ENCODE data around the gene BDKRB2. TPM values are rescaled to one million over a fixed set of nuclear protein-coding genes. Genes with fewer than 3 reads are reported as not detected.

The BDKRB2 gene
- total RNA-seq, 1 experiment from 2014 or later: 0.49 TPM

GRCh38 chr14:96206461-96206860, 1.8 kb downstream of the BDKRB2 start:
- DNase-seq (ENCODE audit: low read depth, low spot score): no peak
- Histone ChIP-seq H2AFZ (ENCODE audit: low read depth, low read length, poor library complexity, severe bottlenecking) (no peak overlapping the region), H3K79me2 (ENCODE audit: insufficient read depth, low read length) (no peaks in the 10 kb centered on the region)

GRCh38 chr14:96207686-96208085, 3.0 kb downstream of the BDKRB2 start:
- DNase-seq (ENCODE audit: low read depth, low spot score): no peak
- H3K9ac ChIP-seq (ENCODE audit: low read length): no peak overlapping the region
- no peaks in the 10 kb centered on the region for H3K36me3 ChIP-seq (ENCODE audit: control insufficient read depth in 1 of 2, insufficient read depth in 2 of 2, low read length in 2 of 2)
- peaks cover 15 to 28% of the 10 kb centered on the region in 2 experiments; a peak in 3 of 4 replicates for H3K4me1 ChIP-seq (ENCODE audit: control insufficient read depth in 1 of 2, insufficient read depth in 2 of 2, low read length in 2 of 2)
- H3K4me2 ChIP-seq (ENCODE audit: low read length): no peak overlapping the region
- ChIA-PET POLR2A (no interaction called here), RAD21 (ENCODE audit: low non-redundant PET in 1 of 2, low total read pairs in 2 of 2, uncharacterized antibody in 2 of 2, unreplicated experiment in 2 of 2) (no interaction called here), CTCF (no interaction called here)
- H3K9me3 ChIP-seq (ENCODE audit: control insufficient read depth in 1 of 2, insufficient read depth in 1 of 2, low read depth in 1 of 2, low read length in 2 of 2): no peaks in the 10 kb centered on the region
- H3K4me3 ChIP-seq (replicated peaks in 1 of 2; ENCODE audit: low read depth in 1 of 2, low read length in 2 of 2): no peak overlapping the region
- H3K27ac ChIP-seq (ENCODE audit: low read depth, low read length): no peak overlapping the region
- H3K27me3 ChIP-seq (ENCODE audit: insufficient read depth, low read length): no peaks in the 10 kb centered on the region
- no peak for ATAC-seq
- intact Hi-C loops (cut with micrococcal nuclease): no loop called here
- H3K79me2 ChIP-seq (ENCODE audit: insufficient read depth, low read length): no peaks in the 10 kb centered on the region
- H3K9me2 ChIP-seq (ENCODE audit: insufficient read depth): no peaks in the 10 kb centered on the region
- BruUV-seq (replicated peaks): no TSS peak
- H2AFZ ChIP-seq (ENCODE audit: low read depth, low read length, poor library complexity, severe bottlenecking): no peak overlapping the region
- no peaks in the 10 kb centered on the region for H4K20me1 ChIP-seq (ENCODE audit: insufficient read depth)
- TF ChIP-seq SP1 (IDR thresholded peaks at IDR 0.05; ENCODE audit: low read depth): no peak
- no peak for TF ChIP-seq ATF3 (IDR thresholded peaks at IDR 0.05)
- TF ChIP-seq RAD21 (IDR thresholded peaks at IDR 0.05; ENCODE audit: low read depth): no peak
- no peak for TF ChIP-seq ELF1 (IDR thresholded peaks at IDR 0.05; ENCODE audit: borderline replicate concordance, low read depth)
- TF ChIP-seq EZH2phosphoT487 (IDR thresholded peaks at IDR 0.05; ENCODE audit: borderline replicate concordance): no peak
- no peak for TF ChIP-seq JUND (IDR thresholded peaks at IDR 0.05)
- TF ChIP-seq ZBTB33 (IDR thresholded peaks at IDR 0.05; ENCODE audit: extremely low read depth, insufficient replicate concordance, low read length): no peak
- TF ChIP-seq SRF (IDR thresholded peaks at IDR 0.05; ENCODE audit: low read depth): no peak

More at GRCh38 chr14:96206461-96206860, 1.8 kb downstream of the BDKRB2 start:
- intact Hi-C loops (cut with micrococcal nuclease): no loop called here
- Histone ChIP-seq H3K9me3 (ENCODE audit: control insufficient read depth in 1 of 2, insufficient read depth in 1 of 2, low read depth in 1 of 2, low read length in 2 of 2) (no peaks in the 10 kb centered on the region), H3K4me1 (ENCODE audit: control insufficient read depth in 1 of 2, insufficient read depth in 2 of 2, low read length in 2 of 2) (peaks cover 15 to 28% of the 10 kb centered on the region in 2 experiments; a peak in 3 of 4 replicates), H3K9me2 (ENCODE audit: insufficient read depth) (no peaks in the 10 kb centered on the region), H3K4me3 (replicated peaks in 1 of 2; ENCODE audit: low read depth in 1 of 2, low read length in 2 of 2) (no peak overlapping the region), H3K9ac (ENCODE audit: low read length) (no peak overlapping the region), H3K4me2 (ENCODE audit: low read length) (no peak overlapping the region), H3K36me3 (ENCODE audit: control insufficient read depth in 1 of 2, insufficient read depth in 2 of 2, low read length in 2 of 2) (no peaks in the 10 kb centered on the region), H4K20me1 (ENCODE audit: insufficient read depth) (no peaks in the 10 kb centered on the region), H3K27me3 (ENCODE audit: insufficient read depth, low read length) (no peaks in the 10 kb centered on the region), H3K27ac (ENCODE audit: low read depth, low read length) (no peak overlapping the region)
- ATAC-seq: no peak
- BruUV-seq (replicated peaks): no TSS peak
- RAD21 ChIA-PET (ENCODE audit: low non-redundant PET in 1 of 2, low total read pairs in 2 of 2, uncharacterized antibody in 2 of 2, unreplicated experiment in 2 of 2): no interaction called here
- POLR2A ChIA-PET: no interaction called here
- CTCF ChIA-PET: no interaction called here
- no peak for TF ChIP-seq JUND (IDR thresholded peaks at IDR 0.05)
- no peak for TF ChIP-seq SRF (IDR thresholded peaks at IDR 0.05; ENCODE audit: low read depth)
- no peak for TF ChIP-seq ATF3 (IDR thresholded peaks at IDR 0.05)
- TF ChIP-seq EZH2 (IDR thresholded peaks at IDR 0.05): no peak
- TF ChIP-seq POLR2A (IDR thresholded peaks at IDR 0.05; ENCODE audit: borderline replicate concordance, extremely low read depth, insufficient read depth, insufficient read length): no peak
- TF ChIP-seq ZBTB33 (IDR thresholded peaks at IDR 0.05; ENCODE audit: extremely low read depth, insufficient replicate concordance, low read length): no peak

All from HCT116 (cell line).